ENCODE results near the gene ANP32A. TPM values are rescaled to one million over a fixed set of nuclear protein-coding genes. Genes with fewer than 3 reads are reported as not detected.

Gene ANP32A
- total and polyA plus RNA-seq, 9 of the 15 experiments (the other 6 are each of a cell fraction or from before 2014, with no cell fraction given) = 13.2 to 656 (median 210) TPM

- no peak for TF ChIP-seq ZBTB34 (CRISPR knock-in tag; IDR thresholded peaks at IDR 0.05)
- TF ChIP-seq PCBP2 (IDR thresholded peaks at IDR 0.05; ENCODE audit: low read depth, low read length, poor library complexity, severe bottlenecking) = no peak
These were observed 26.9 kb downstream of the ANP32A start (continued) for GRCh38 chr15:68793776-68794175.

DNA sequence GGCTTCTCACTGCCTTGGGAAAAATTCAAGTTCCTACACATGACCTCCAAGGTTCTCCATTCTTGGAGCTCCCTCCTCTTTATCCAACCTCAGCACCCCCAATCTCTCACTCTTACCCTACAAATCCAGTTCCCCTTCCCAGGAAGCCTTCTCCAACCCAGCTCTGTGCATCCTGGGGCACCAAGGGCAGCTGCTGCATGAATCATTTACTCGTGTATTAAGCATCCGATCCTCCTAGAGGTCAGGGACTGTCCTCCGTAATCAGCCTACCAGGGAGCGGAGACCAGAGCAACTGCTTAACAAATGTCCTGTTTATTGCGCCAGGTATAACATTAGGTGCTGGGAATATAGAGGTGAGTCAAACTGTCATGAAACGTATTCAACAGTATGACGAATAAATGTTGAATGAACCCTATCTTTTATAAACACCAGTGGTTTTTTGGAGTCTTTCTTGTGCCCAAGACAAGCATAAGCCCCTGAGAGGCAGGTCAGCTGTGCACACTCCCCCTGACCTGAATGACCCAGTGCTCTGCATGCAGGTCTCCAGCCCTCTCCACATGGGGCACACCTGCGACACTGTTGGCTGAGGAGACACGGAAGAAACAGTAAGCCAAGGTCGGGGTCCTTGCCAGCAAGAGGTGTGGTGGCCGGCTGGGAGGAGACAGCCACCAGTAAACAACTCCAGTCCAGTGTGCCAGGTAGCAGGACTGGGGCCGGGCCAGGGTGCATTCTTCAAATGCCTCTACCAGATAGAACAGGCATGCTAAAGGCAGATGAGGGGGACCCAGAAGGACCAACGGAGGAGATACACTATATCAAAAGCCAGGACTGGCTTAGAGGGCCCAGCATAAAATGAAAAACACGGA lies 27.6 kb downstream of the ANP32A start:
- Histone ChIP-seq H3K9me1 (ENCODE audit: control insufficient read depth, insufficient read depth, low read length) (peaks cover 4% of the 10 kb centered on the region), H3K4me2 (ENCODE audit: insufficient read depth, low read length) (no peak overlapping the region), H3K36me3 (ENCODE audit: control insufficient read depth, insufficient read depth, low read length) (peaks cover 77% of the 10 kb centered on the region; the same call in 2 of the 3 replicates), H3K27me3 (ENCODE audit: control insufficient read depth in 2 of 2, insufficient read depth in 2 of 2, low read length in 2 of 2) (no peaks in the 10 kb centered on the region), H3K4me3 (no peak overlapping the region), H3K4me1 (replicated peaks in 1 of 2; ENCODE audit: control insufficient read depth in 2 of 2, insufficient read depth in 2 of 2, low read length in 2 of 2) (peaks cover 10 to 12% of the 10 kb centered on the region in 2 experiments; a peak in 4 of 5 replicates), H3K9me3 (replicated peaks; ENCODE audit: control insufficient read depth, insufficient read depth, low read depth, low read length) (no peaks in the 10 kb centered on the region), H3K79me2 (ENCODE audit: control insufficient read depth, insufficient read depth, low read length) (peaks cover 100% of the 10 kb centered on the region), H3K9ac (ENCODE audit: insufficient read depth in 1 of 2, low read depth in 2 of 2, low read length in 2 of 2) (peak overlapping the region in 1 of 2 experiments; percentile 19; a peak in 1 of 4 replicates), H3K27ac (ENCODE audit: extremely low read depth, low read depth, low read length) (no peak overlapping the region), H4K20me1 (replicated peaks; ENCODE audit: control insufficient read depth, insufficient read depth, low read length) (peaks cover 68% of the 10 kb centered on the region), H2AFZ (ENCODE audit: low read depth, low read length) (no peak overlapping the region)
- in situ Hi-C loops (cut with MboI) (no loop called here), intact Hi-C loops (cut with micrococcal nuclease) (no loop called here)
- no peak for DNase-seq (ENCODE audit: extremely low read depth in 1 of 4, low spot score in 3 of 4)
- POLR2A ChIA-PET = interaction anchor here (0.7 to 0.8 kb wide), 2 partner anchors 8 to 12 kb away, joined by 3 read pairs; no protein-coding TSS in a partner anchor
- CTCF ChIA-PET (ENCODE audit: low intra/inter-chr PET ratio) = no interaction called here
- WGBS (ENCODE audit: insufficient coverage, low coverage, missing lambda C conversion rate) = 86% methylated on average over 14 of the region's 14 CpGs
- ATAC-seq = no peak
- BruUV-seq (replicated peaks) = no TSS peak
- peak; percentile 42 for FAIRE-seq
- TF ChIP-seq SRF (CRISPR knock-in tag; IDR thresholded peaks at IDR 0.05) = no peak
- TF ChIP-seq POLR2G (IDR thresholded peaks at IDR 0.05; ENCODE audit: low read depth, low read length) = no peak
- no peak for TF ChIP-seq PCBP1 (IDR thresholded peaks at IDR 0.05; ENCODE audit: low read depth, low read length, poor library complexity, severe bottlenecking)
- TF ChIP-seq, protein P1, sequence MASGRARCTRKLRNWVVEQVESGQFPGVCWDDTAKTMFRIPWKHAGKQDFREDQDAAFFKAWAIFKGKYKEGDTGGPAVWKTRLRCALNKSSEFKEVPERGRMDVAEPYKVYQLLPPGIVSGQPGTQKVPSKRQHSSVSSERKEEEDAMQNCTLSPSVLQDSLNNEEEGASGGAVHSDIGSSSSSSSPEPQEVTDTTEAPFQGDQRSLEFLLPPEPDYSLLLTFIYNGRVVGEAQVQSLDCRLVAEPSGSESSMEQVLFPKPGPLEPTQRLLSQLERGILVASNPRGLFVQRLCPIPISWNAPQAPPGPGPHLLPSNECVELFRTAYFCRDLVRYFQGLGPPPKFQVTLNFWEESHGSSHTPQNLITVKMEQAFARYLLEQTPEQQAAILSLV (tag; IDR thresholded peaks at IDR 0.05) = no peak
- TF ChIP-seq CBFB (CRISPR knock-in tag; IDR thresholded peaks at IDR 0.05) = no peak
- TF ChIP-seq STAT5B (CRISPR knock-in tag; IDR thresholded peaks at IDR 0.05) = no peak
- TF ChIP-seq, protein P2, sequence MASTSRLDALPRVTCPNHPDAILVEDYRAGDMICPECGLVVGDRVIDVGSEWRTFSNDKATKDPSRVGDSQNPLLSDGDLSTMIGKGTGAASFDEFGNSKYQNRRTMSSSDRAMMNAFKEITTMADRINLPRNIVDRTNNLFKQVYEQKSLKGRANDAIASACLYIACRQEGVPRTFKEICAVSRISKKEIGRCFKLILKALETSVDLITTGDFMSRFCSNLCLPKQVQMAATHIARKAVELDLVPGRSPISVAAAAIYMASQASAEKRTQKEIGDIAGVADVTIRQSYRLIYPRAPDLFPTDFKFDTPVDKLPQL (IDR thresholded peaks at IDR 0.05; ENCODE audit: extremely low read depth, insufficient read length) = no peak
- no peak for TF ChIP-seq ZSCAN29 (IDR thresholded peaks at IDR 0.05)

All from K562 (cell line).